ENCODE measurements around the gene COX6B2.

The COX6B2 gene

GRCh38 chr19:55321466-55322137, 32.9 kb downstream of the COX6B2 start:
- Histone ChIP-seq H3K27ac (peak overlapping the region in 1 of 21 experiments; percentile 24), H3K4me3 (no peak overlapping the region)

DNA sequence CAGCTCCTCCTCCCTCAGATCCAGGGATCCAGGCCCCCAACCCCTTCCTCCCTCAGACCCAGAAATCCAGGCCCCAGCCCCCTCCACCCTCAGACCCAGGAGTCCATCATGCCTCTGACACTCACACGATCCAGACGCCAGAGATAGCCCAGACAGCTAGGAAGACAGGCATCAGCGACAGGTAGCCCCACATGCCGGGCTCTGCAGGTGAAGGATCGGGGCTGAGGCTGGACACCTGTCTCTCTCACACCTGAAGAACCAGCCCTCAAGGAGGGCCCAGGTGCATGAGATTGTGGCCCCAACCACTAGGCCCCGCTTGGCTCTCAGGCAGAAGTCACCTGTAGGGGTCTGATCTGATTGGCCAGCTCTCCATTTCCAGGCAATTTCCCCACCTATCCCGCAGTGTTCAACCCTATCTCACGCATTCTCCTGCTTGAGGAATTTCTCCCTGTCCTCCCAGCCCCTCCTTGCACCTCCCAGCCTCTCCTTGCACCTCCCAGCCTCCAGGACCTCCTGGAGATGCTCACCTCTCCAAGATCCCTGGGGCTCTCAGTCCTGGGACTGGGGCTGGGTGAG, 33.6 kb downstream of the COX6B2 start:
- no peak overlapping the region for H3K27ac ChIP-seq
- H3K4me3 ChIP-seq: no peak overlapping the region

DNA sequence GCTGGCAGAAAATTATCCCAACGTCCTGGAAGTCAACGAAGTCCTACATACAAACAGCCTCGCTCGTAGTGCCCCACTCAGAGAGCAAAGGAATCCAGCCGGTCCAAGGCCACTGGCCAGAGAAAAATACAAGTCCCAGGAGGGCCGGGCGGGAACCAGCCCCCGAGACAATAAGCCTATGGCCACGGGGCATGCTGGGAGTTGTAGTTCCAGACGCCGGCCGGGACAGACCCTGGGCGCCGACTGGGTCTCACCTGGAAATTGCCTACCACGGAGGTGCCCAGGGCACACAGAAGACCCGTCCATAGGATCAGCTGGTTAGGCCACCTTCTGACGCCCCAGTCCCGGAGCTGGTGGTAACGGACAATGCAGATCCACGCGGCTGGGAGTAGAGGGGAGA, 34.7 kb downstream of the COX6B2 start:
- Histone ChIP-seq H3K27ac (no peak overlapping the region), H3K4me3 (no peak overlapping the region)

DNA sequence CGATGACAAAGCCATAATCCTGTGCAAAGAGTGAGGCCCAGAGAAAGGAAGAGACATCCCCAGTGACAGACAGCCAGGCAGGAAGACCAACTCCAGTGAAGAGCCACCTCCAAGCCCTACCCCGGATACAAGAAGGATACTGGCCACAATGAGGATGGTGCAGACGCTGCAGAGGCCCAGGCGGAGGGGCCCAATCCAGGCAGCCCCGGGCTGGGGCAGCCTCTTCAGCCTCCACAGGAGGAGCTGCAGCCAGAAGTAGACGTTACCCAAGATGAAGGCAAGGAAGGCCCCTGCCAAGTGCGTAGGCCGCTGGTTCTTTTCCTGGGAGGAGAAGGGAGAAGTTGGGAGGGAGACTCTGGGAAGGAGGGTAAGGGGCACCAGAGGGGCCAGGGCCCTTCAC, 37.9 kb downstream of the COX6B2 start:
- H3K4me3 ChIP-seq: no peak overlapping the region
- H3K27ac ChIP-seq: no peak overlapping the region

DNA sequence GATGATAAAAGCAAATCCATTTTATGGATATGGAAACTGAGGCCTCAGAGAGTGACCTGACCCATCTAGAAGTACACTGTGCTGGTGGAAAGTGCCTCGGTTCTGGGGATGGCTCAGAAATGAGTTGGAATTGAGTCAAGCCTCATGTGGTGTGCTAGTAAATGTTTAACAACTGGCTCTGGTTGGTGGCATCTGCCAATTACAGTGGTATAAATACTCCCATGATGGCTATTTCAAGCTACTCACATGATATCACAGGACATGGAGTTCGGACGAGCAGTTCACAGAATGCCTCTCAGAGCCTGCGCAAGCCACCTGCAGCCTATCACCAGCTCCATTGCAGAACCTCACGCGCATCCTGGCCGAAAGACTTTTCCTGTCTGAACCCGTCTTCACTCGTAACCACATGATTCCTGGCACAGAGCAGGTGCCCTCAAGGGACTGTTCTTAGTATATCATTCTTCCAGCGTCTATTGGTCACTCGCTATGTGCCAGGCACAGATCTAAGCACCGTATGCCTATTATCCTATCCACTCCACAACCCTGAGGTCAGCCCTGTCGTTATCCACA, 38.5 kb downstream of the COX6B2 start:
- no peak overlapping the region for H3K27ac ChIP-seq

DNA sequence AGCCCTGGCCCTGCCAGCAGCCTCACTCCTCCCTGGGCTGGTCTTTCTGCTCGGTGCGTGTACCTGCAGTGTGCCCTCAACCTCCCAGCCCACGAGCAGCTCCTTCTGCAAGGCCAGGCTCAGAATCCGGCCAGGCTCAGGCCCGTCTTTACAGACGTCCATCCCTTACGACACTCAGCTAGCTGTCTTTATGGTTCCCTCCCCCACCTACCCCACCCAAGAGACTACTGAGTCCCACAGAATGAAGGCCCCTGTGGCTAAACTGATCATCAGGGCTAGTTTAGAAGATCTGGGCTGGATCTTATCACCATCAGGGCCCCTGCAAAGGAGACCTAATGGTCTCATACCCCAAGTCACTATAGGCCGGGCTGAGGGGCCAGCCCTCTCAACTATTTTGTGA, 40.1 kb downstream of the COX6B2 start:
- Histone ChIP-seq H3K4me3 (no peak overlapping the region), H3K27ac (no peak overlapping the region)

More for the DNA sequence above, 38.5 kb downstream of the COX6B2 start:
- no peak overlapping the region for H3K4me3 ChIP-seq

- Histone ChIP-seq H3K27ac (no peak overlapping the region), H3K4me3 (no peak overlapping the region)
Measured at GRCh38 chr19:55312621-55313512, 41.7 kb downstream of the COX6B2 start.

- Histone ChIP-seq H3K27ac (no peak overlapping the region), H3K4me3 (no peak overlapping the region)
Measured at GRCh38 chr19:55311797-55312196, 42.7 kb downstream of the COX6B2 start.

- Histone ChIP-seq H3K4me3 (no peak overlapping the region), H3K27ac (no peak overlapping the region)
Measured at GRCh38 chr19:55311397-55311796, 43.1 kb downstream of the COX6B2 start.

DNA sequence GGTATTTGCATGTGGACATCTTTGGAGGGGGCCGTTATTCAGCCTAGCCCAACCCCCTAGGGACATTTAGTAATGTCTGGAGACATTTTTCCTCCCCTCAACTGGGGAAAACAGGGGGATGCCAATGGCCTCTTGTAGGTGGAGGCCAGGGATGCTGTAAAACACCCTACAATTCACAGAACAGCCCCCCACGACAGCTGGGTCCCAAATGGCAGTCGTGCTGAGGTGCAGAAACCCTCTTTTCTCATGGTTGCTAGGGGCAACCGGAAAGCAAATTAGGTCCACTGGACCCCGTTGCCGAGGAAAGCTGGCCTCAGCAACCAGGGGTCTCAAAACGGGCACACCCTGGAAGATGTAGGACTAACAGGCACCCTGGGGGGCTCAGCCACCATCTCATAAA, 44.0 kb downstream of the COX6B2 start:
- no peak overlapping the region for H3K4me3 ChIP-seq
- no peak overlapping the region for H3K27ac ChIP-seq

DNA sequence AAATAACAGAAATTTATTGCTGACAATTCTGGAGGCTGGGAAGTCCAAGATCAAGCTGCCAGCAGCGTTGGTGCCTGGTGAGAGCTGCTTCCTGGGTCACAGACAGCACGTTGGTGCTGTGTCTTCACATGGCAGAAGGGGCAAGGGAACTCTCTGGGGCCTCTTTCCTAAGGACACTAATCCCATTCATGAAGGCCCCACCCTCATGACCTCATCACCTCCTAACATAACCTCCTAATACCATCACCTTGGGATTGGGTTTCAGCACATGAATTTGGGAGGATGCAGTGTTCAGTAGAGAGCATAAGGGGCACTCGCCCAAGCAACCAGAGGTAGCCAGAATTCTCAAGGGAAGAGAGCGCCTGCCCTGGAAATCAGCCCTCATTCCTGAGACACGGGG, 45.1 kb downstream of the COX6B2 start:
- Histone ChIP-seq H3K4me3 (no peak overlapping the region), H3K27ac (no peak overlapping the region)

DNA sequence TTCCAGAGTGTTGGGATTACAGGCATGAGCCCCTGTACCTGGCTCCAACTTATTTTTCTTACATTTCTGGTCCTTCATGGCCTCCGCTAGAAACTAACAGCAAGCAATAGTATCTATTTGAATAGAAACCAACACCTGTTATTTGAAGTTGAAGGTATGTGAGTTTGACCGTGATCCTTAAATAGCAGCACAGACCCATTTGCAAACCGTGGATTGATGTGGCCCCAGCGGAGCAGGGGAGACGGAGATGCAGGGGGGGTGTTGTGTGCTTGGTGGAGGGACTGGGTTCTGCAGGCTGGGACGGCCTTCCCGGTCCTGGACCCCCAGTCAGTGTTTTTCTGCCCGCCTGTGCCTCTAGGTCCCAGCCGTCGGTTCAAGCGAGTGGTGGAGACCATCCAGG, 46.2 kb downstream of the COX6B2 start:
- H3K27ac ChIP-seq: no peak overlapping the region
- H3K4me3 ChIP-seq: no peak overlapping the region

GRCh38 chr19:55306712-55307111, 47.8 kb downstream of the COX6B2 start:
- Histone ChIP-seq H3K4me3 (no peak overlapping the region), H3K27ac (no peak overlapping the region)

DNA sequence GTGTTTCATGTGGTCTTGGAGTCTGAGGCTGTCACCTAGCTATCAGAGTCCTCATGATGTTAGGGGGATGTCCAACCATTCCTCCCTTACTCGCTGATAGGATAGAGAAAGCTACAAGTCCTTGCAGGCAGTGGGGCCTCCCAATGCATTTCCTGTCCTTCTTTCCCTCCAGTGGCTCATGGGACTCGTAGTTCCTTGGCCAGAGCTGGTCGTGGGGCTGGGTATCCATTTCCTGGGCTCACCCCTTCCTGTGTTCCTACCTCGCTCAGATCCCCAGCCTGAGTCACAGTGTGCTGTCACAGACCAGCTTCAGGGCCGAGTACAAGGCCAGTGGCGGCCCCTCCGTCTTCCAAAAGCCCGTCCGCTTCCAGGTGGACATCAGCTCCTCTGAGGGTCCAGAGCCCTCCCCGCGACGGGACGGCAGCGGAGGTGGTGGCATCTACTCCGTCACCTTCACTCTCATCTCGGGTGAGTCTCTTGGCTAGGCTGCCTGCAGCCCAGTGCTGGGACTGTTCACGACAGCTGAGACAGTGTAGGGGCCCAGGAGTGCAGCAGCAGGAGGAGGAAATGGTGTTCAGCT, 48.4 kb downstream of the COX6B2 start:
- H3K27ac ChIP-seq: no peak overlapping the region
- H3K4me3 ChIP-seq: no peak overlapping the region

DNA sequence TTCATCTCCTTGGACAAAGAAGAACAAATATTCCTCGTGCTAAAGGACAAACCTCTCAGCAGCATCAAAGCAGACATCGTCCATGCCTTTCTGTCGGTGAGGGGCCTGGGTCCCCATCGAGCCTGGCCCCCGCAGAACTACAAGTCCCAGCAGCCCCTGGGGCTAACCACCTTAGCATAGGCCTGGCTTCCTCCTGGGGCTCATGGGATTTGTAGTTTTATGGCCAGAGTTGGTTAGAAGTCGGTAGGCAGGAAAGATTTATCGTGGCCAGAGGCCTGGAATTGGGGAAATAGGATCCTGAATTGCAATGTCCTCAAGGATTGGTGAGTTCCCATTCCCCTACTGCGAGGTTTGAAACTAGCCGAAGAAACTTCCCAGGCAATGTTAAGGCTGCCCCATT, 49.0 kb downstream of the COX6B2 start:
- Histone ChIP-seq H3K4me3 (no peak overlapping the region), H3K27ac (no peak overlapping the region)

GRCh38 chr19:55304980-55305379, 49.5 kb downstream of the COX6B2 start:
- H3K27ac ChIP-seq: no peak overlapping the region
- H3K4me3 ChIP-seq: no peak overlapping the region

DNA sequence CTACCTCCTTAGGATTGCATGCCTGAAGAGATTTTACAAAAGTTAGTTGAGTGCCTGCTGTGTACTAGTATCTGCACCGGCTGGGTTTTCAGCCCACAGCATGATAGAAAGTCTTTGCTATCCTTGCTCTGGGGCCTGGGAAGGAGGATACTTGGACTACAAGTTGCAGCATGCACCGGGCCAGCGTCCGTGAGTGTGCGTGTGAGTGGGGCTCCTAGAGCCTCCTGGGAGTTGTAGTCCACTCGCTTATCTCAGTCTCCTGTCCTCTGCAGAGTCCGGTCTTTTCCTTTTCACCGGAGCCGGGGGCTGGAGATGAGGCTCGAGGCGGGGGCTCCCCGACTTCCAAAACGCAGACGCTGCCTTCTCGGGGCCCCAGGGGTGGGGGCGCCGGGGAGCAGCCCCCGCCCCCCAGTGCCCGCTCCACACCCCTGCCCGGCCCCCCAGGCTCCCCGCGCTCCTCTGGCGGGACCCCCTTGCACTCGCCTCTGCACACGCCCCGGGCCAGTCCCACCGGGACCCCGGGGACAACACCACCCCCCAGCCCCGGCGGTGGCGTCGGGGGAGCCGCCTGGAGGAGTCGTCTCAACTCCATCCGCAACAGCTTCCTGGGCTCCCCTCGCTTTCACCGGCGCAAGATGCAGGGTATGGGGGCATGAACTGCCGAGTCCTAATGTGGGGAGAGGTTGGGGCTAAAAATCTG, 50.1 kb downstream of the COX6B2 start:
- no peak overlapping the region for H3K27ac ChIP-seq
- no peak overlapping the region for H3K4me3 ChIP-seq

DNA sequence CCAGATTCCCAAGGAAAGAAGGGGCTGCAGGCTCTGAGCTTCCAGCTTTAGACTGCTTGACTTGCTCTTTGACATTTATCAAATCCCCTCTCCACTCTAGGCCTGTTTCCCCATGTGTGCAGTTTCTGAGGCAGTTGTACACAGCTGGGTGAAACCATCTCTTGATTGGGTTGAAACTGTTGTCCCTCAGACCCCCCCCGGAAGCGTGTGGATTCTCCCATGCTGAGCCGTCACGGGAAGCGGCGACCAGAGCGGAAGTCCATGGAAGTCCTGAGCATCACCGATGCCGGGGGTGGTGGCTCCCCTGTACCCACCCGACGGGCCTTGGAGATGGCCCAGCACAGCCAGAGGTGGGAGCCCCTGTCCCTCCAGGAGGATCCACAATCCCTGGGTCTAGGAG, 51.0 kb downstream of the COX6B2 start:
- no peak overlapping the region for H3K4me3 ChIP-seq
- no peak overlapping the region for H3K27ac ChIP-seq

DNA sequence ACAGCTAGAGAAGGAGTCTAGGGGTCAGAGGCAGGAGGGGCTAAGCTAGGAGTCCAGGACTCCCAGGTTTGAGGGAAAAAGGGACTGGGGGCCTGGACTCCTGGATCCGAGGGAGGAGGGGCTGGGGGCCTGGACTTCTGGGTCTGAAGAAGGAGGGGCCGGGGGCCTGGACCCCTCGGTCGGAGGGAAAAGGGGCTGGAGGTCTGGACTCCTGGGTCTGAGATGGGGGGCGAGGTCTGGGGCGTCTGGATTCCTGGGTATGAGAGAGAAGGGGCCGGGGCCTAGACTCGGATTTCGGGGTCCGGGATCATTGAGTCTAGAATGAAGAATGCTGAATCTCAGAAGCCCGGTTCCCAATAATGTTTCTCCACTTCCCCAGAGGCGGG, 52.2 kb downstream of the COX6B2 start:
- H3K4me3 ChIP-seq: peak overlapping the region in 4 of 7 experiments; percentile 7 to 36 (median 22)
- peak overlapping the region in 9 of 21 experiments; percentile 1 to 53 (median 10) for H3K27ac ChIP-seq

Measured in skin epidermis (tissue), 12 donors.